Measurements from ENCODE around the gene FCGR2B. TPM values are rescaled to one million over a fixed set of nuclear protein-coding genes. Genes with fewer than 3 reads are reported as not detected.

FCGR2B gene
- total and polyA plus RNA-seq, 2 of the 13 experiments (the other 11 are each of a cell fraction or from before 2014, with no cell fraction given): not detected

GRCh38 chr1:161702250-161702649 lies 39.3 kb downstream of the FCGR2B start (continued):
- TF ChIP-seq ZBED4 (CRISPR knock-in tag; IDR thresholded peaks at IDR 0.05; ENCODE audit: borderline replicate concordance): no peak
- no peak for TF ChIP-seq TGIF2 (CRISPR knock-in tag; IDR thresholded peaks at IDR 0.05)
- no peak for TF ChIP-seq ZC3H13 (CRISPR knock-in tag; IDR thresholded peaks at IDR 0.05)
- peak; percentile 30 for TF ChIP-seq GABPB1 (CRISPR knock-in tag; IDR thresholded peaks at IDR 0.05)
- TF ChIP-seq PCBP1 (IDR thresholded peaks at IDR 0.05; ENCODE audit: borderline replicate concordance, low read depth, low read length): no peak
- 0 out of 2 replicates have a peak, but pooled peaks have one; percentile 39 for TF ChIP-seq ZNF431 (CRISPR knock-in tag; IDR thresholded peaks at IDR 0.05; ENCODE audit: borderline replicate concordance, low read depth)
- peak; percentile 63; the same call in 1 of the 2 replicates for TF ChIP-seq ZNF788 (CRISPR knock-in tag; IDR thresholded peaks at IDR 0.05; ENCODE audit: borderline replicate concordance)
- peak; percentile 26; the same call in 1 of the 2 replicates for TF ChIP-seq SNAPC2 (CRISPR knock-in tag; IDR thresholded peaks at IDR 0.05)
- TF ChIP-seq POGZ (CRISPR knock-in tag; IDR thresholded peaks at IDR 0.05): peak; percentile 79
- TF ChIP-seq JUN (CRISPR knock-in tag; IDR thresholded peaks at IDR 0.05): no peak
- TF ChIP-seq ZSCAN12 (CRISPR knock-in tag; IDR thresholded peaks at IDR 0.05): no peak
- TF ChIP-seq ZNF691 (CRISPR knock-in tag; IDR thresholded peaks at IDR 0.05; ENCODE audit: borderline replicate concordance, low read depth): peak; percentile 55; the same call in 1 of the 2 replicates
- TF ChIP-seq ARID3A (IDR thresholded peaks at IDR 0.05; ENCODE audit: low read depth, low read length): peak; percentile 60; the same call in 1 of the 2 replicates
- TF ChIP-seq SAP130 (CRISPR knock-in tag; IDR thresholded peaks at IDR 0.05; ENCODE audit: low read depth): peak; percentile 83
- no peak for TF ChIP-seq EED (CRISPR knock-in tag; IDR thresholded peaks at IDR 0.05)
- TF ChIP-seq FOXJ3 (CRISPR knock-in tag; IDR thresholded peaks at IDR 0.05; ENCODE audit: borderline replicate concordance): peak; percentile 84
- no peak for TF ChIP-seq NR2F2 (IDR thresholded peaks at IDR 0.05; ENCODE audit: borderline replicate concordance, low read depth)
- no peak for TF ChIP-seq ATF3 (CRISPR knock-in tag; IDR thresholded peaks at IDR 0.05)
- no peak for TF ChIP-seq TERF1 (CRISPR knock-in tag; IDR thresholded peaks at IDR 0.05)
- TF ChIP-seq NCOA5 (CRISPR knock-in tag; IDR thresholded peaks at IDR 0.05): no peak
- TF ChIP-seq ETS1 (CRISPR knock-in tag; IDR thresholded peaks at IDR 0.05): no peak
